WI38 (cell line): ENCODE data around the gene ITM2B.
"Not testable (repeated sequence)": the region's sequence is repeated elsewhere in the genome, so short reads cannot be mapped to it uniquely, and the experiment has no call there.

Source experiments
- H3K4me3 ChIP-seq: 2 replicates; pipeline ENCODE4 v1.5.1; 2011; ENCODE audit warnings: low read depth, mild to moderate bottlenecking, control low read depth, low read length
- TF ChIP-seq, protein P1 (sequence below): IDR thresholded peaks from 2 replicates; pipeline ENCODE4 v1.5.1; 2012; ENCODE audit warnings: low read depth, mild to moderate bottlenecking, control low read depth, low read length

The ITM2B gene

DNA sequence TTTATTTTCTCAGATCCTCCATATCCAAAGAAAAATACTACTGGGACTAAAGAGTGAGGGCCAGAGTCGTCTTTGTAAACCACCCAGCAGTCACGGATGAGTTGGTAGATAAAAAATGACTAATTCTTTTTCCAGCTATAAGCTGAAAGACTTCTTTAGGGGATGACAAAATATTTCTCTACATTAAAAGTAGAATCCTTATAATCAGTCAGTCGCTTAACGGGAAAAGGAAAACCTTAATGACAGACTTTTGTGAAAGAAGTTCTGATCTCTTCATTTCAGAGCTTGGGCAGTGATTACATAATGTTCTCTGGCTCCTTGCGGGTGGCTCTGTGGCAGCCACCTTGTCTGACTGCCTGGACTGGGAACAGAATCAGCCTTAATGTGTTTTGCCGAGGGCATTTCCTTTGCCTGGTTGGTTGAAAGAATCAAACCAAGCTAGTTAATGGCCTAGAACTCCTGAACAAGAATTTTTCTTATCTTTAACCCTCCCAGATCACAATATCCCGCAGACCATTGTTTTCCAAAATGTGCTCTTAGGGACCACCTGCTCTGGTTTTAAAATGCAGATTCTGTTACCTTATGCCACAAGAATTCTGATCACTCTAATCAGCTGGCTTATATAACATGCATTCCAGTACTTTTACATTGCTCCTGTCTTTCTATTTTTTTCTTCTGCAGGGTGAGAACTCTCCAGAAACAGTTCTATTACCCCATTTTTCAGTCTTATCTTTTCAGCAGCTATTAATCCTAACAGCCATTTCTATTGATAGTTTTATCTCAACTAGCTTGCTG lies 2.5 kb downstream of the ITM2B start:
- TF ChIP-seq, protein P1, sequence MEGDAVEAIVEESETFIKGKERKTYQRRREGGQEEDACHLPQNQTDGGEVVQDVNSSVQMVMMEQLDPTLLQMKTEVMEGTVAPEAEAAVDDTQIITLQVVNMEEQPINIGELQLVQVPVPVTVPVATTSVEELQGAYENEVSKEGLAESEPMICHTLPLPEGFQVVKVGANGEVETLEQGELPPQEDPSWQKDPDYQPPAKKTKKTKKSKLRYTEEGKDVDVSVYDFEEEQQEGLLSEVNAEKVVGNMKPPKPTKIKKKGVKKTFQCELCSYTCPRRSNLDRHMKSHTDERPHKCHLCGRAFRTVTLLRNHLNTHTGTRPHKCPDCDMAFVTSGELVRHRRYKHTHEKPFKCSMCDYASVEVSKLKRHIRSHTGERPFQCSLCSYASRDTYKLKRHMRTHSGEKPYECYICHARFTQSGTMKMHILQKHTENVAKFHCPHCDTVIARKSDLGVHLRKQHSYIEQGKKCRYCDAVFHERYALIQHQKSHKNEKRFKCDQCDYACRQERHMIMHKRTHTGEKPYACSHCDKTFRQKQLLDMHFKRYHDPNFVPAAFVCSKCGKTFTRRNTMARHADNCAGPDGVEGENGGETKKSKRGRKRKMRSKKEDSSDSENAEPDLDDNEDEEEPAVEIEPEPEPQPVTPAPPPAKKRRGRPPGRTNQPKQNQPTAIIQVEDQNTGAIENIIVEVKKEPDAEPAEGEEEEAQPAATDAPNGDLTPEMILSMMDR: no peak
- 0 out of 2 replicates have a peak overlapping the region, but pooled peaks have one; percentile 1 for H3K4me3 ChIP-seq

DNA sequence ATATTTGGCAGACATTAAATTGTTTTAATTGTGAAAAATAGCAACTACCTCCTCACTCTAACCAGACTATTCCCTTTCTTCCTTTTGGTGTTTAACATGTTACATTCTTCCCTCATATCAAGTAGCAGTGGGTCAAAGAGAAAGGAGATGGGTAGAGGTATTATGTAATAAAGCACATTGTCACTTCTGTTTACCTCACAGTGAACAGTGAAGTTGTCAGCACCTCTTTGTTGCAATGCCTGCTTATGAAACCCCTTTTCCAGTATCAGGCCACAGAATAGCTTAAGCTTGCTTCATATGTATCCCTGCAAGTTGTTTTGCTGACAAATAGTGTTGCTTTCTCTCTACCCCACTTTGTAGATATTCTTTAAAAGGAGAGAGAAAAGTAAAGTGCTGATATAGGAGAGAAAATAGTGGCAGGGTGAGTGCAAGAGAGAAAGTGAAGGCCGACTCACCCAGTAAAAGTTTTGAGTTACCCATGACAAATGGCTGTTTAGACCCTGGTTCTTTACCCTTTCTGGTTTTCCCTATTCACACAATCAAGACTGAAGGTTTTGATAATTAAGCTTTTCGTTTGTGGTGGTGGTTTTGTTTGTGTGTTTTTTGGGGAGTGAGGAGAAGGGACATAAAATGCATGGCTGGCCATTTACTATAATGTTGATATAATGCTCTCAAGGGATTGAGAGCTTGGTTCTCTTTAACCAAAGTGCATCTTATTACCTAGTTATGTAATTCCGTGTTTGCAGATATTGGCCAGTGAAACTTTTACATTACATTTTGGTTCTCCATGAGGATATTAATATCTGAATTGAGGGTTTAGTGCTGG lies 3.7 kb downstream of the ITM2B start:
- H3K4me3 ChIP-seq: no peak overlapping the region
- TF ChIP-seq, protein P1: no peak

DNA sequence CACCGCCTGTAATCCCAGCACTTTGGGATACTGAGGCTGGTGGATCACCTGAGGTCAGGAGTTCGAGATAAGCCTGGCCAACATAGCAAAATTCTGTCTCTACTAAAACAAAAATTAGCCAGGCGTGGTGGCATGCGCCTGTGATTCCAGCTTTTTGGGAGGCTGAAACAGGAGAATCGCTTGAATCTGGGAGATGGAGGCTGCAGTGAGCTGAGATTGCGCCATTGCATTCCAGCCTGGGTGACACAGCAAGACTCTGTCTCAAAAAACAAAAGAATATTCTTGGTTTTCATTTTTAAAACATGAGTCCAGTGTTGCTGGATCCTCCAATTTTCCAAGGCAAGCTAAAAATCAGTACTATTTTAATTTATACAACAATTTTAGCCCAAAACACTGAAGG lies 6.4 kb downstream of the ITM2B start:
- not testable (repeated sequence) for H3K4me3 ChIP-seq

DNA sequence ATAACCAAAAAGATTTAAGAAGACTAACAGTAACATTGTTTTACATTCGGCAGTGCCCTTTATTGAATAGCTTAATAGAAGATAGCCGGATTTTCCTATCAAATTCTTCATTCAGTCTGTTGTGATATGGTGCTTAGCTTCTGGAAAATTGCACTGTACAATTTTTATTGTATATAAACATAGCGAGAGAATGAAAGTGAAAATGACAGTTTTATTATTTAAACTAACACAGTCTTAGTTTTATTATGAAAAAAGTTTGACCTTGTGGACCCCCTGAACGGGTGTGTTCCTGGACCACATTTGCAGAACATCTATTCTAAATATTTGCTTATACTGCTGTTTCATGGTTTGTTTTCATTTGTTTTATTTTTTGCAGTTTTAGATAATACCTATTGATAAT lies 8.6 kb downstream of the ITM2B start:
- no peak overlapping the region for H3K4me3 ChIP-seq
- TF ChIP-seq, protein P1: no peak

DNA sequence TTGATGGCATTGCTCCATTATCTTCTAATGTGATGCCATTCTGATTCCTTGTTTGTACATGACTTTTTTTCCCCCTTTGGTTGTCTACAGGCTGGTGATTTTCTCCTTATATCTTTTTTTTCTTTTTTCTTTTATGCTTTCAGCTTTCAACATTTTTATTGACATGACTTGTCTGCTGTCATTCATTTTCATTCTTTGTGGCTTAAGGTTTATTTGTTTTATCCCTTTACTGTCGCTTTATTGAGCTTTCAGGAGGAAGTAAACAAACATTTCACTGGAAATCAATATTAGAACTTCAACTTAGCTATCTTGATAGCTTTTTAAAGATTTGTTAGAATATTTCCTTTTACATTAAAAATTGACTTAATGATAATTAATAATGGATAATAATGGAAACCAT lies 9.7 kb downstream of the ITM2B start:
- no peak overlapping the region for H3K4me3 ChIP-seq
- TF ChIP-seq, protein P1: no peak

DNA sequence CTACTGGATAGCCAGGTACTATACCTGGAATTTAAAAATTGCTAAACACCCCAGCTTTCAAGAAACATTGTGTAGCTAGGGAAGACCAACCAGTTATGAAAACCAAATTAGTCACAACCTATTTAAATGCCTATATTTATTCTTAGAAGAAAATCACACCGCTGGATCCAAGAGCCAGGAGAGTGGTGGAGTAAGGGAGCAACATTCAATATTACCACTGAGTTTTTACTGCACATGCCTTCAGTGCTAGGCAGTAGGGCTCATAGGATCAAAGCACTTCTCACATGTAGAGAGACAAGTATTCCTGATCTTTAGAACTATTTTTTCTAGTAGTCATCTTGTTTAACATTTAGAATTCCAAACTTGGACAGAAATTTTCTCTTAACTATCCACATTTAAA lies 11.2 kb downstream of the ITM2B start:
- no peak overlapping the region for H3K4me3 ChIP-seq
- TF ChIP-seq, protein P1: no peak

DNA sequence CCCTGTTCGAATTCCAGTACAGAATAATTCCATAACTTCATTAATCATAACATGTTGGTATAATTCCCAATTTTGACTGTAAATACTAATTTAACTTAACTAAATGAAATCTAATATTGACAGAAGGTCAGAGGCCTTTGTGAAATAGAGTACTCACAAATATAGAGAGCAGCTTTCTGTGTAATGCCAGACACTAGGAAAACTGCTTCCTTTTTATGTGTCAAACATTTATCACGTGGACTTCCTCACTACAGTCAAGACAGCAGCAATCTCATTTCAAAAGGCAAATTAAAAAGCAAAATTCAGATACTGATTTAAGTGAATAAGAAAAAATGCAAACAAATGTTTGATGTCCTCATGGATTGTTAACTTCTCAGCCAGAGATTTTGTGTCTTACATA lies 13.1 kb downstream of the ITM2B start:
- H3K4me3 ChIP-seq: no peak overlapping the region
- TF ChIP-seq, protein P1: no peak
